ENCODE measurements around the gene NKD2.

NKD2 gene

GRCh38 chr5:1001406-1002270 is 7.0 kb upstream of the NKD2 start:
- H3K27me3 ChIP-seq (replicated peaks; ENCODE audit: control insufficient read depth, insufficient read depth, low read length) = peaks cover 1% of the 10 kb centered on the region; the same call in 1 of the 2 replicates
- no peak for TF ChIP-seq CTCF (IDR thresholded peaks at IDR 0.05; ENCODE audit: insufficient read depth, low read length, poor library complexity, severe bottlenecking)
- no peak for DNase-seq (ENCODE audit: extremely low read depth, insufficient read length)
- no peak overlapping the region for H3K4me3 ChIP-seq (replicated peaks; ENCODE audit: low read depth, low read length)
- H3K36me3 ChIP-seq (ENCODE audit: control insufficient read depth, insufficient read depth, low read length) = no peaks in the 10 kb centered on the region

- H3K4me3 ChIP-seq (replicated peaks; ENCODE audit: low read depth, low read length) = no peak overlapping the region
- no peak for DNase-seq (ENCODE audit: extremely low read depth, insufficient read length)
- H3K27me3 ChIP-seq (replicated peaks; ENCODE audit: control insufficient read depth, insufficient read depth, low read length) = peaks cover 1% of the 10 kb centered on the region; the same call in 1 of the 2 replicates
- no peaks in the 10 kb centered on the region for H3K36me3 ChIP-seq (ENCODE audit: control insufficient read depth, insufficient read depth, low read length)
- no peak for TF ChIP-seq CTCF (IDR thresholded peaks at IDR 0.05; ENCODE audit: insufficient read depth, low read length, poor library complexity, severe bottlenecking)
Measured at GRCh38 chr5:1002271-1002546, 6.4 kb upstream of the NKD2 start.

- no peak for TF ChIP-seq CTCF (IDR thresholded peaks at IDR 0.05; ENCODE audit: insufficient read depth, low read length, poor library complexity, severe bottlenecking)
- Histone ChIP-seq H3K27me3 (replicated peaks; ENCODE audit: control insufficient read depth, insufficient read depth, low read length) (peaks cover 1% of the 10 kb centered on the region; the same call in 1 of the 2 replicates), H3K36me3 (ENCODE audit: control insufficient read depth, insufficient read depth, low read length) (no peaks in the 10 kb centered on the region), H3K4me3 (replicated peaks; ENCODE audit: low read depth, low read length) (no peak overlapping the region)
- DNase-seq (ENCODE audit: extremely low read depth, insufficient read length) = no peak
Measured at GRCh38 chr5:1002836-1003235, 5.8 kb upstream of the NKD2 start.

GRCh38 chr5:1003296-1003937 is 5.2 kb upstream of the NKD2 start:
- no peak for DNase-seq (ENCODE audit: extremely low read depth, insufficient read length)
- Histone ChIP-seq H3K27me3 (replicated peaks; ENCODE audit: control insufficient read depth, insufficient read depth, low read length) (peaks cover 1% of the 10 kb centered on the region; the same call in 1 of the 2 replicates), H3K4me3 (replicated peaks; ENCODE audit: low read depth, low read length) (no peak overlapping the region), H3K36me3 (ENCODE audit: control insufficient read depth, insufficient read depth, low read length) (no peaks in the 10 kb centered on the region)
- no peak for TF ChIP-seq CTCF (IDR thresholded peaks at IDR 0.05; ENCODE audit: insufficient read depth, low read length, poor library complexity, severe bottlenecking)

GRCh38 chr5:1004461-1005248 is 3.9 kb upstream of the NKD2 start:
- H3K36me3 ChIP-seq (ENCODE audit: control insufficient read depth, insufficient read depth, low read length) = no peaks in the 10 kb centered on the region
- TF ChIP-seq CTCF (IDR thresholded peaks at IDR 0.05; ENCODE audit: insufficient read depth, low read length, poor library complexity, severe bottlenecking) = peak; percentile 39
- peaks cover 1% of the 10 kb centered on the region; the same call in 1 of the 2 replicates for H3K27me3 ChIP-seq (replicated peaks; ENCODE audit: control insufficient read depth, insufficient read depth, low read length)
- DNase-seq (ENCODE audit: extremely low read depth, insufficient read length) = no peak
- no peak overlapping the region for H3K4me3 ChIP-seq (replicated peaks; ENCODE audit: low read depth, low read length)

Measured in GM06990 (cell line).